Measurements from ENCODE around the gene SEZ6L2.
"Not testable (repeated sequence)": the region's sequence is repeated elsewhere in the genome, so short reads cannot be mapped to it uniquely, and the experiment has no call there.

SEZ6L2 gene

GRCh38 chr16:29899516-29900101 lies at the start of gene SEZ6L2:
SEZ6L2 (minus strand) TSS chr16:29899550; CDS start chr16:29899019, 531 bp downstream.
- peak; percentile 89 for DNase-seq

- DNase-seq = no peak
Observed at GRCh38 chr16:29947897-29948296, 48.5 kb upstream of the SEZ6L2 start.

- peak; percentile 53 for DNase-seq
Observed at GRCh38 chr16:29943846-29944799, 44.8 kb upstream of the SEZ6L2 start.

- no peak for DNase-seq
Observed at GRCh38 chr16:29940656-29941055, 41.3 kb upstream of the SEZ6L2 start.

- DNase-seq = not testable (repeated sequence)
Observed at GRCh38 chr16:29931750-29932149, 32.4 kb upstream of the SEZ6L2 start.

GRCh38 chr16:29927070-29927905 lies 27.9 kb upstream of the SEZ6L2 start:
- no peak for DNase-seq

- DNase-seq = no peak
Observed at GRCh38 chr16:29926711-29927052, 27.3 kb upstream of the SEZ6L2 start.

- peak; percentile 63 for DNase-seq
Observed at GRCh38 chr16:29925781-29926710, 26.7 kb upstream of the SEZ6L2 start, which contains the start of gene KCTD13. KCTD13 (minus strand) TSS chr16:29926226; CDS start chr16:29926033, 193 bp downstream.

- no peak for DNase-seq
Observed at GRCh38 chr16:29925105-29925756, 25.9 kb upstream of the SEZ6L2 start.

- no peak for DNase-seq
Observed at GRCh38 chr16:29922986-29923501, 23.7 kb upstream of the SEZ6L2 start.

- no peak for DNase-seq
Observed at GRCh38 chr16:29922326-29922725, 23.0 kb upstream of the SEZ6L2 start.

- DNase-seq = no peak
Observed at GRCh38 chr16:29921034-29921385, 21.7 kb upstream of the SEZ6L2 start.

- DNase-seq = no peak
Observed at GRCh38 chr16:29920288-29921033, 21.1 kb upstream of the SEZ6L2 start.

- no peak for DNase-seq
Observed at GRCh38 chr16:29916979-29917378, 17.6 kb upstream of the SEZ6L2 start.

- DNase-seq = no peak
Observed at GRCh38 chr16:29915590-29916247, 16.4 kb upstream of the SEZ6L2 start.

- DNase-seq = no peak
Observed at GRCh38 chr16:29913514-29913913, 14.2 kb upstream of the SEZ6L2 start.

GRCh38 chr16:29912087-29912486 lies 12.7 kb upstream of the SEZ6L2 start:
- no peak for DNase-seq

- no peak for DNase-seq
Observed at GRCh38 chr16:29911676-29912010, 12.3 kb upstream of the SEZ6L2 start.

- no peak for DNase-seq
Observed at GRCh38 chr16:29910819-29911675, 11.7 kb upstream of the SEZ6L2 start.
